SH-SY5Y (cell line): Measurements from ENCODE around the gene PRR13.

Experiments
- GATA2 ChIP-seq: IDR thresholded peaks from 2 replicates; pipeline ENCODE4 v1.6.1; 2011; ENCODE audit warnings: mild to moderate bottlenecking, low read depth, low read length
- GATA3 ChIP-seq: IDR thresholded peaks from 2 replicates; pipeline ENCODE4 v1.6.1; 2011; ENCODE audit warnings: low read depth, mild to moderate bottlenecking, low read length, moderate library complexity

Gene PRR13

DNA sequence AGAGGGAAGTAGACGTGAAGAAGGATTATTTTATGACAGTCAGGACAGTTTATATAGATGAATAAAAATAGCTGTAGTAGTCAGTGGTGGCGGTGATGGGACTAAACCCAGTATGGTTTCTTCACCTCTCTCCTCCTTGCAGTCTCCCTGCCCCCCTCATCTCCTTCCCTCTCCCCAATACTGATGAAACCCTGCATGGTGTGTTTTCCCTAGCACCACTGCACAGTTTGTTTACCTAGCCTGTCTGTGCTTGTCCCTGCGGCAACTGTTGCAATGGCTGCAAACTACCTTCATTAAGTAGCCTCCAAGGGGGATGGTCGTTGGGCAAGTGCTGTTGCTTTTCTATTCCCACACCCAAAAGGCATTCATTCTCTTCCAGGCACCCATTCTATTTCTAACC is 25.1 kb downstream of the PRR13 start:
- TF ChIP-seq GATA2 (no peak), GATA3 (no peak)

DNA sequence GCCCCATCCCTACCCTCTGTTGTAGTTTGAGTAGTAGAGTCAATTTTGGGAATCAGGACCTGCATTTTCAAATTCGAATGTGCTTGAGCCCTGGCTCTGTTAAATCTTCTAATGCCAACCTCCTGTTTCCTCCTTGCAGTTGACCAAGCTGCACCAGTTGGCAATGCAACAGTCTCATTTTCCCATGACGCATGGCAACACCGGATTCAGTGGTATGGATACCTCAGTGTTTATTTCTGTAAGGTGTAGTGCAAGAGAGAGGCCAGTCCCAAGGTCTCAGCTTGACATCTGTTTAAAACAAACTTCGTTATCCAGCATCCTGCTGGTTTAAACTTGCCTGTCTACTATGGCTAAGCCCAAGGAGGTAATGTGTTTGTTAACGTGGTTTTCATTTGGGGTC is 25.5 kb downstream of the PRR13 start:
- no peak for TF ChIP-seq GATA3
- no peak for TF ChIP-seq GATA2

DNA sequence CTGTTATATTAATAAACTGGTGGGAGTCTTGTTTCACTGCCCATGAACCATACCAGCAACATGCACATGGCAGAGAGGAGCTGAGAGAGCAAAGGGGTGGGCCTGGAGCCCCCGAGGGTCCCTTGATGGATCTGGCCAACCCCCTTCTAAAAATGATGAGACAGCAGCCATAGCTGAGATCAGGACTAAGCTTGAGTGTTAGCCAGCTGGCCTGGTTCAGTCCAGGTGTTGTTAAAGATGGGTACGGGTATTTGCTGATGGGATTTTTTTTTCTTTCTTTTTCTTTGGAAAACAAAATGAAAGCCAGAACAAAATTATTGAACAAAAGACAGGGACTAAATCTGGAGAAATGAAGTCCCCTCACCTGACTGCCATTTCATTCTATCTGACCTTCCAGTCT is 26.3 kb downstream of the PRR13 start:
- TF ChIP-seq GATA2 = no peak
- no peak for TF ChIP-seq GATA3

DNA sequence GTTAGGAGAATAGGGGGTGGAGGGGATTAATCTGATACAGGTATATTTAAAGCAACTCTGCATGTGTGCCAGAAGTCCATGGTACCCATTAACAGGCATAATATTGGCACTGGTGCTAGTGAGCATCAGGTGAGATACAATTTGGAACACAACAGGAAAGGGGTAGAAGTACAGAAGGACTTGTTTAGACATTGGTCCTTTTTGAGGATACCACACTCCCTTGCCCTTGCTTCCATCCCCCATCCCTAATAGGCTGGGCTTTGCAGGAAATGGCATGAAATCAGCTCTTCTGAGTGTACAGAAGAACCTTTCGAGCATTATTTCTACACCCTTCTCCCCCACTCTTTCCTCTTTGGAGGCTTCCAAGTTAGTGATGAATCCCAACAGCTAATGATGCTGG is 26.7 kb downstream of the PRR13 start:
- TF ChIP-seq GATA3 (no peak), GATA2 (no peak)

DNA sequence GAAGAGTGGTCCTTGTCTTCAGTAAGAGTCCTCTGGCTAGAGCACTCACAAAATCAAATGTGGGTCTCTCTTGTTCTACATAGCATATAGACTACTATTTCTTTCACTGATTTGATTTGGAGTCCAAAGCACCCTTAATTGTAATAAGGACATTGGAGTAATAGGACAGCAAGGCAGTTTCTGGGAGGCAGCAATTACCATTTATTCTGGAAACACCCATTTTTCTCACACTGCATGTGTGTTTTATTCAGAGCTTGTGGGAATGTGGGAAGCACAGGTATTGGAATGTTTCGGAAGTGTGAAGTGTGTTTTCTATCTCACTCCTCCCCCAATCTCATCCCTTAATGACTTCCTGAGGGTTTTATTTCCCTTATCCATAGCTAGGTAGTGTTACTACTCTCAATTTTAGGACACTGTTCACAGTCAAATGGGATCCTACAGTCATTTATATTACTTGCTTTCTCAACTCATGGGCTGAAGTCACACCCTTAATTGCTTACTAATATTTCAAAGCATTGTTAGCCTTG is 30.6 kb downstream of the PRR13 start:
- TF ChIP-seq GATA3 = no peak
- no peak for TF ChIP-seq GATA2

DNA sequence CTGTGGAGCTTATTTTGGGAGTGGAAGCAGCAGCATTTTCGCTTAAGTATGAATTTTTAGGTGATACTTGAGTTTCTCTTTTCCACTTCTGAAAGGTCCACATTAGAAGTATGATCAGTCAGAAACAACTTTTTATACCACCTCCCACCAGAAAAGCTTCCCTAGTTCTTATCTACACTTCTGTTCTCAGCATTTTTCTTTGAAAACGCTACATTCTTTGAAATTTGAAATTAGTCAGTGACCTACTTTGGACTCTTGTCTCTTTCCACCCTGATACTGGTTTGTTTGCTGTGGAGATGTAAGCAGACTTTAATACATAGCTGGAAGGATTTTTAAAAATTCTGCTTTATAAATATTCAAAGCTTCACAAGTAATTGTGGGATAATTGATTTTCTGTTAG is 32.5 kb downstream of the PRR13 start:
- TF ChIP-seq GATA3 (no peak), GATA2 (no peak)

DNA sequence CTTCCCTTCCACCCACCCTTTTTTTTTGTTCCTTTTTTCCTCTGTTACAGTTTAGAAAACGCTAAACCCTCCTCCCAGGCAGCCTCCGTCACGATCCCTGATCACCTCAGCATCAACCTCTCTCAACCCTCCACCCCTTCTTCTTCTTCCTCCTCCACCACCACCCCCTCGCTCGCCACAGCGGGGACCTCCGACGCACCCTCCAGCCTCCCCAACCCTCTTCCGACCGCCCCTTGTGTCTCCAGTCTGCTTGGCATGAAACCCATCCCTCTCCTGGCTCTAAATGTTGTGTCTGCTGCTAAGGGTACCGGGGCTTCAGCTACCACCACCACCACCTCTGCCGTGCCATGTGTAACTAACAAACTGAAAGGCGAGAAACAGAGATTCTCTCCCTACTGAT is 33.3 kb downstream of the PRR13 start:
- TF ChIP-seq GATA3 (no peak), GATA2 (no peak)

DNA sequence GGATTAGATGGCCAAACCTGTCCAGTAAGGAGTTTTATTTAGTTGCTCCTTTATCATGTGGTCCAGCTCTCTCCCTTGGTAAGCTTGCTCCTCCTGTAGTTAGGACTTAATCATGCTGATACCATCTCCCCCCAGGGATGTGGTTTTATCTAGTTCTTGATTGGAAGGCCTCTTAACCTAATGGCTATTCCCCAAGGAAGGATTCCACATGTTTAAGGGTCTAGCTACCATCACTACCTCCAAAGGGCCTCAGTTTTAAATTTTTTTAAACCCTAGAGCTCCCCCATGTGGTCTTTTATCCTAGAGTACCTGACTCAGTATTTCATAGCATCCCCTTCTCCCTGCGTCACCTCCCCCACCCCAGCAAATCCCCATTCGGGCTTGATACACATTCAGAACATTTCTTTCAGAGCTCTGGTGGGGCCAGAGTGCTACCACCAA is 35.3 kb downstream of the PRR13 start:
- TF ChIP-seq GATA2 (no peak), GATA3 (no peak)

DNA sequence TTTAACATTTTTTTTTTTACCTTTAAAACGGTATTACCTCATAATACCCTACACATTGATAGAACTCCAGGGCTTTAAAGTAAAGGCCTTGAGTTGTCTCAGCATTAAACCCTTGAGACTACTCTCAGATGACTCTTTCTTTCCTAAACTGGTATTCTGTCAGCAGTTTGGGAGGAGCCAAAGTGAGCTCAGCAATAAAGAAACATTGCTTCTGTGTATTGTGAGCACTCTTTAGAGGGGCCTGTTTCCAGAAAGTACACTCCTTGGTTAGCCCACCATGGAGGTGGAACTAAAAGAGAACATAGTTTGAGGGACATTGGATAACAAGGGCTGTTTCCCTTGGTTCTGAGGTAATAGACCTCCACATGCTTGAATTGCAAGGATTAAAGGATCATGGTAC is 37.3 kb downstream of the PRR13 start:
- TF ChIP-seq GATA2 (no peak), GATA3 (no peak)

DNA sequence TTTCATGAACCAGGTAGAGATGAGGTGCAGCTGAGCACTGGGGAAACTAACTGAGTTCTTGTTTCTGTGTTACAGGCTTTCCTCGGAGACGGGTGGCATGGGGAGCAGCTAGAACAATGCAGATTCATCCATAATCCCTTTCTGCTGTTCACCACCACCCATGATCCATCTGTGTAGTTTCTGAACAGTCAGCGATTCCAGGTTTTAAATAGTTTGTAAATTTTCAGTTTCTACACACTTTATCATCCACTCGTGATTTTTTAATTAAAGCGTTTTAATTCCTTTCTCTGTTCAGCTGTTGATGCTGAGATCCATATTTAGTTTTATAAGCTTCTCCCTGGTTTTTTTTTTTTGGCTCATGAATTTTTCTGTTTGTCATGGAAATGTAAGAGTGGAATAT is 37.8 kb downstream of the PRR13 start:
- no peak for TF ChIP-seq GATA3
- TF ChIP-seq GATA2 = no peak

DNA sequence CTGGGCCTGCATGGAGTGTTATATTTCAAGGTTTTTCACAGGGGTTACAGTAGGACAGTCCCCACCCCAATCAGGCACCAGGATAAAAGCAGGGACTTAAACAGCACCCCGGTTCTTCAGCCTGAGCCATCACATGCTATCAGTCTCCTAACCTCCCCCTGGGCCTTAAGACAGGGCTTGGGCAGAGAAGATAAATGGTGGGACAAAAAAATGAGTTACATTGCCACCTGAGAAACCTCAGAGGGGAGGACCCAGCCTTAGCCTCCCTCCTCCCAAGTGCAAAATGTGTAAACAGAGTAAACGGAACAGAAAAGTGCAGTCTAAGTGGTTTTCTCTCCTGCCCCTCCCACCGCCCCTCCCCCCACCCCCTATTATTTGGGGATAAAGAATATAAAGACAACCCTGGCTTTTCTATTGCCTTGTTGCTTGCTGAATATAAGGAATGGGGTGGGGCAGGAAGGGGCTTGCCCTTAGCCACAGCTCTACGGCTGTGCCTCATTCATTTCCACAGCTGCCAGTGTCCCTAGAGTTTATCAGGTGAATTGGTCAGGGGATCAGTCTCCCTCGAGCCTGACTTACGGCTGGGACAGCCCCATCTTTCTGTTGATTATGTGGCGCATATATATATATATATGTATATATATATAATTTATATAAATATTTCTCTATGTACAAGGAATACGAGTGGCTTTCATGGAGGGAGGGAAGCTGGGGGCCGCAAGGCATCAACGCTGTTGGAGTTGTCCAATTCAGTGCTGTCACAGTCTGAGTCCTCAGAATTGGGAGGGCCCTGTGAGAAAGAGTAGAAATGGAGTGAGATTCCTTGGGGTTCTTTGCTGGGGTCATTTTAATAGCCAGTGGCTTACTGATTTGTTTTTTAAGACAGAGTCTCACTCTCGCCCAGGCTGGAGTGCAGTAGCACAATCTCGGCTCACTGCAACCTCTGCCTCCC is 39.2 kb downstream of the PRR13 start:
- TF ChIP-seq GATA3 = no peak
- TF ChIP-seq GATA2 = no peak

DNA sequence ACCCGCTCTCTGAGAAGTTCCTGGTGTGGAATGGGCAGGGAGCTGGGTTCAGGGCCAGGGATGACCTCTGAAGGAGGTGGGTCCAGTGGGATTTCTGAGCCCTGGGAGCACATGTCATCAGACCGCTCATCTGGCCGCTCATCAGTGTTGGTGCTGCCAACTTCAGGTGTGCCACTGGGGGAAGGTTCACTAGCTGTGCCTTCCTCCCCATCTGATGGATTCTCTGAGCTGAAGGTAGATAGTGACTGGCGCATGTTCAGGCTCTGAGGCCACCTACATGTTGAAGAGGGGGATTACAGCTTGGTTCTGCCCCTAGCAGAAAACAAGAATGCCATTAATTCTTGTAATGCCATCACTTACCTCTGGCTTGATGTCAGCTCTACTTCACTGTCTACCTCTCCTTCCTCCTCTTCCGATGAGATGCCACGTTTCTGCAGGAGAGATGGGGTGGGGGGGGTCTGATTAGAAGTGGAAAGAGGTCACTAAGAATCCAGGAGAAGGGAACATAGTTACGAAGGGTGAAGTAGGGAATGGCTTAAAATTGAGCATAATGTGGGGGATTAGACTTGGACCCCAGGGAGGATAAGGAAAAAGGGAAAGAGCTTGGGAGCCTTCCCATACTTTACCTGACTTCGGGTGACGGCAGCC is 40.5 kb downstream of the PRR13 start:
- TF ChIP-seq GATA2 (no peak), GATA3 (no peak)

DNA sequence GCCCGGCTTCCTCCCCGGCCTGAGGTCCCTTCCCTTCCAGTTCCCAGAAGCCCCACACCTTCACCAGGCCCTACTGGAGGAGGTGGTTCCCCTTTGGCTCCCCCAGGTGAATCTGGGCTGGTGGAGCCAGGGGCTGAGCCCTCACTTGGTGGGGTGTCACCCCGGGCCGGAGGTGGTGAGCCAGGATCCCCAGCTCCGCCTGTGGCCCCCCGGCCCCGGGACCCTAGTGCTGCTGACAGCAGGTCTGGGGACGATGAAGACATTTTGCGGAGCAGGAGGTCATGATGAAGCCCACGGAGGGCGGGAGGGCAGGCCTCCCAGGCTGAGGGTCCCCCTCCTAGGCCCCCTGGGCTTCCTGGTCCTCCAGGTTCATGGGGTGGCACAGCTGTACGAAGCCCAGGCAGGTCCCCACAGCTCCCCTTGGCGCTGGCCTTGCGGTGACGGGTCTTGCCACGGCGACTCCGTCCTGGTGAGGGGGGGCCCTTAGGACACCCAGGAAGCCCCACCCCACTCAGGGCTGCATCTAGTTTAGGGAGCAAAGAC is 41.2 kb downstream of the PRR13 start:
- TF ChIP-seq GATA2 (no peak), GATA3 (no peak)

DNA sequence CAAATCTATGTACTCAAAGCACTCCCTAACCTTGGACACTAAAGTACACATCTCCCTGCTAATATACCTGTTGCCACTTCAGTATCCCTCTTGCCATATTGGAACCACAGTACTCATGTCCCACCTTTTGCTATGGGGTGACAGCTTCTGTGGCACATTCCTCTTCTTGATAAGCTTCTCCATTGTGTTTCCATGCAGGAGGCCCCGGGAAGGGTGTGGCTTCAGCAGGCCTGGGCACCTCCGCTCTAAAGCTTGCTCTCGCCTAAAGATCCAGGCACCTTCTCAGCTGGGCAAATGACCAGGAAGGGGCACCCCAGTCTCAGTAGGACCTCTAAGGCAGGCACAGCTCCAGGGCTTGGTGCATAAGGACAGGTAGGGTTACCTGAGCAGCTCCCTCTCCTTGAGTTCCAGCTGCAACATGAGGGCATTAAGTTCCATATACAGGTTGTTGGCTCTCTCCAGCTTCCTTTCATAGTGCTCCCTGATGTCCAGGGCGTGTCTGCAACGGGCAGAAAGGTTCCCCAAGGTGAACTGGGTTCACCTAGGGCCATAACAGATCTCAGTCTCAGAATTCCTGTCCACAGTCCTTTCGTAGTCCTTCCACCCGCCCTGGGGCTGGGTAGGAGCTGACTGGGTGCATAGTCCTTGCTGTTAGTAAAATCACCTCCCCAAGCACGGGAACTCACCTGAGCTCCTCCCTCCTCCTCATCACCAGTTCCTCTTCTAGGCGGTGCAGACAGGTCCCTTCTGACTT is 41.9 kb downstream of the PRR13 start:
- TF ChIP-seq GATA3 = no peak
- TF ChIP-seq GATA2 = no peak

DNA sequence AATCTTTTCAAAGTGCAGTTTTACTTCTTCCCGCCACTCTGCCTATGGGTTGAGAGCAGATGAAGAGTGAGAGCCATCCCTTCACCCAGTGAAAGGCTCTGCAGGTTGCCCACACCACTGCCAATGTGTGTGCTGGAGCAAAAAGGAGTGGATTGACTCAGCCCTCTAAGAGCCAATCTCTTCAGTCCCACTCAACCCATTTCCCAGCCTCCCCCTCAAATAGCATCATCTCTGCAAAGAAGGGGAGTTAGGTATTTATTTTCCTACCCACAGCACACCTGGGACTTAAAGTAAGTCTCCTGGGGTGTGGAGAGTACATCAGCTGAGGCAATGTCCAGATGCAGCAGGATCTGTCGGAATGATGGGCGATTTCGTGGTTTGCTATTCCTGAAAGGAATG is 42.4 kb downstream of the PRR13 start:
- TF ChIP-seq GATA3 (no peak), GATA2 (no peak)
